SH-SY5Y (cell line): Measurements from ENCODE around the gene BCL2L2.

Experiments used
- GATA2 ChIP-seq: IDR thresholded peaks from 2 replicates; pipeline ENCODE4 v1.6.1; 2011; ENCODE audit warnings: mild to moderate bottlenecking, low read depth, low read length
- GATA3 ChIP-seq: IDR thresholded peaks from 2 replicates; pipeline ENCODE4 v1.6.1; 2011; ENCODE audit warnings: low read depth, mild to moderate bottlenecking, low read length, moderate library complexity

- TF ChIP-seq GATA3: no peak
- TF ChIP-seq GATA2: no peak
Observed at GRCh38 chr14:23285530-23286019, 21.1 kb upstream of the BCL2L2 start.
